SH-SY5Y (cell line): ENCODE measurements around the gene TBR1.

Experiments used
- GATA2 ChIP-seq: IDR thresholded peaks from 2 replicates; pipeline ENCODE4 v1.6.1; 2011; ENCODE audit warnings: mild to moderate bottlenecking, low read depth, low read length
- GATA3 ChIP-seq: IDR thresholded peaks from 2 replicates; pipeline ENCODE4 v1.6.1; 2011; ENCODE audit warnings: low read depth, mild to moderate bottlenecking, low read length, moderate library complexity

Gene TBR1

DNA sequence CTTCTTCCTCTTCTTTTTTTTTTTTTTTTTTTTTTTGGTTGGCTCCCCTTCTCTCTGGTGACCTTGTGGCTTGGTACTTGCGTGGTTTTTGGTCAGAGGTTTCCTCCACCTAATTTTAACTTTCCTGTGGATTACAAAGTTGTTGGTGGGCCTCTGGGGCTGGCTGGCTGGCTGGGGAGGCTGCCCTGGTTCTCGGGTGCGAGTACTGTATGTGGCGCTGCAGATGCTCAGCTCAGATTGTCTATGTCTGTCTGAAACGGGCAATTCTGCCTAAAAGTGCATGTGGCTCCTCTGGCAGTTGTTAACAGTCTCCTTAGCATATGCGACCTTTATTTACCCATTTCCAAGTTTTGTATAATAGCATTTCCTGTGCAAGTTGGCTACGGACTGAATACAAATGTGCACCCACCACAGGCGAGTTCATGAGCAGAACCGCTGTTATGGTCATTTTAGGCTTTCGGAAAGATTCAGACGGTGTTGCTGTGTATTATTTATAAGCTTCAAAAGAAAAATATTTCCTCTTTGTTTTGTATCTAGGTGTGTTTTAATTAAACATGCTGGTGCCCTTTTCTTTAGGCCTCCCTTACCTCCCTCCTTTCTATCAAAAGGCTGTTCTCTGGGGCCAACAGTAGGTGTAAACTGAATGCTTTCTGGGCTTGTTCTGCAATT is 4.4 kb downstream of the TBR1 start:
- TF ChIP-seq GATA3, result no peak
- no peak for TF ChIP-seq GATA2

DNA sequence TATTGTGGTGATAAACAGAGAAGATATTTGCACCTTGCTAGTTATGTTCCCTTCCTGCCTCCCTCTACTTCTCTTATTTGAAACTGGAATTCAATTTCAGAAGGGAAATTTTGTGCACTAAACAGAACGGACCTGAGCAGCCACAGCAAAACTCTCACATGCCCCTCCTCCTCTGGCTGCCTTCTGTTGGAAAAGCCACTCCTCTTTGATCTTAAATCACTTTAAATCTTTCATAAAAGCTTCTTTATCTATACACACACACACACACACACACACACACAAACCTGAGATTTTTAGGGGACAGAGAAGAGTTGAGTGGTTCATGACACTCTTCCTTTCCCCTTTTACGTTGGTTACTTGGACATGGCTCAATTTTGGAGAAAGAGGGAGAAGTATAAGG is 5.6 kb downstream of the TBR1 start:
- TF ChIP-seq GATA3 (no peak), GATA2 (no peak)

DNA sequence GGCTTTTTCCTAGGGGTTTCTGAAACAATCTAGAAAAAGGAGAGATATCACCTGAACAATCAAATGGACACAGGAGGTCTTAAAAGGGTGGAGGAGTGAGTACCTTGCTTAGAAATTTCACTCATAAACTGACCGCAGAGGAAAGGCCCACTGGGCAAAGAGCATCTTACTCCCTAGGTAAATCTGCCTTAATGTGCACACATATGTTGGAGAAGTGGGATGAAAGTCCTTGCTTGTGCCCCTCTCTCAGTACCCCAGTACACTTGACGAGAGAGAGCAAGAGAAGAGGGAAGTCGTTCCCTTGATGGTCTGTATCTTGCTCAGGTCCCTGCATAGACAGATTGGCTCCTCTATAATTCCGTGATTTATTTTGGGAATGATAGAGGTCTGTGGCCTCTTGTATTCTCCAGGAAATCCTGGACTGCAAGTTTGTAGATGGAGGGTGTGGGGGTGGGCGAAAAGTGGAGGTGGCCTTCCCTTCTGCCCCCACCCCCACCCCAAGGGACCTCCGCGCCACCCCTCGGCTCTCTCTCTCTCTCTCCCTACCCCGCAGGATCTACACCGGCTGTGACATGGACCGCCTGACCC is 6.8 kb downstream of the TBR1 start:
- no peak for TF ChIP-seq GATA3
- TF ChIP-seq GATA2, result no peak

DNA sequence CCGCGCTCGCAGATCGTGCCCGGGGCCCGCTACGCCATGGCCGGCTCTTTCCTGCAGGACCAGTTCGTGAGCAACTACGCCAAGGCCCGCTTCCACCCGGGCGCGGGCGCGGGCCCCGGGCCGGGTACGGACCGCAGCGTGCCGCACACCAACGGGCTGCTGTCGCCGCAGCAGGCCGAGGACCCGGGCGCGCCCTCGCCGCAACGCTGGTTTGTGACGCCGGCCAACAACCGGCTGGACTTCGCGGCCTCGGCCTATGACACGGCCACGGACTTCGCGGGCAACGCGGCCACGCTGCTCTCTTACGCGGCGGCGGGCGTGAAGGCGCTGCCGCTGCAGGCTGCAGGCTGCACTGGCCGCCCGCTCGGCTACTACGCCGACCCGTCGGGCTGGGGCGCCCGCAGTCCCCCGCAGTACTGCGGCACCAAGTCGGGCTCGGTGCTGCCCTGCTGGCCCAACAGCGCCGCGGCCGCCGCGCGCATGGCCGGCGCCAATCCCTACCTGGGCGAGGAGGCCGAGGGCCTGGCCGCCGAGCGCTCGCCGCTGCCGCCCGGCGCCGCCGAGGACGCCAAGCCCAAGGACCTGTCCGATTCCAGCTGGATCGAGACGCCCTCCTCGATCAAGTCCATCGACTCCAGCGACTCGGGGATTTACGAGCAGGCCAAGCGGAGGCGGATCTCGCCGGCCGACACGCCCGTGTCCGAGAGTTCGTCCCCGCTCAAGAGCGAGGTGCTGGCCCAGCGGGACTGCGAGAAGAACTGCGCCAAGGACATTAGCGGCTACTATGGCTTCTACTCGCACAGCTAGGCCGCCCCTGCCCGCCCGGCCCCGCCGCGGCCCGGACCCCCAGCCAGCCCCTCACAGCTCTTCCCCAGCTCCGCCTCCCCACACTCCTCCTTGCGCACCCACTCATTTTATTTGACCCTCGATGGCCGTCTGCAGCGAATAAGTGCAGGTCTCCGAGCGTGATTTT is 7.6 kb downstream of the TBR1 start:
- no peak for TF ChIP-seq GATA3

DNA sequence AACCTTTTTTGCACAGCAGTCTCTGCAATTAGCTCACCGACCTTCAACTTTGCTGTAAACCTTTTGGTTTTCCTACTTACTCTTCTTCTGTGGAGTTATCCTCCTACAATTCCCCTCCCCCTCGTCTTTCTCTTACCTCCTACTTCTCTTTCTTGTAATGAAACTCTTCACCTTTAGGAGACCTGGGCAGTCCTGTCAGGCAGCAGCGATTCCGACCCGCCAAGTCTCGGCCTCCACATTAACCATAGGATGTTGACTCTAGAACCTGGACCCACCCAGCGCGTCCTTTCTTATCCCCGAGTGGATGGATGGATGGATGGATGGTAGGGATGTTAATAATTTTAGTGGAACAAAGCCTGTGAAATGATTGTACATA is 8.3 kb downstream of the TBR1 start:
- no peak for TF ChIP-seq GATA2
- TF ChIP-seq GATA3, result no peak

DNA sequence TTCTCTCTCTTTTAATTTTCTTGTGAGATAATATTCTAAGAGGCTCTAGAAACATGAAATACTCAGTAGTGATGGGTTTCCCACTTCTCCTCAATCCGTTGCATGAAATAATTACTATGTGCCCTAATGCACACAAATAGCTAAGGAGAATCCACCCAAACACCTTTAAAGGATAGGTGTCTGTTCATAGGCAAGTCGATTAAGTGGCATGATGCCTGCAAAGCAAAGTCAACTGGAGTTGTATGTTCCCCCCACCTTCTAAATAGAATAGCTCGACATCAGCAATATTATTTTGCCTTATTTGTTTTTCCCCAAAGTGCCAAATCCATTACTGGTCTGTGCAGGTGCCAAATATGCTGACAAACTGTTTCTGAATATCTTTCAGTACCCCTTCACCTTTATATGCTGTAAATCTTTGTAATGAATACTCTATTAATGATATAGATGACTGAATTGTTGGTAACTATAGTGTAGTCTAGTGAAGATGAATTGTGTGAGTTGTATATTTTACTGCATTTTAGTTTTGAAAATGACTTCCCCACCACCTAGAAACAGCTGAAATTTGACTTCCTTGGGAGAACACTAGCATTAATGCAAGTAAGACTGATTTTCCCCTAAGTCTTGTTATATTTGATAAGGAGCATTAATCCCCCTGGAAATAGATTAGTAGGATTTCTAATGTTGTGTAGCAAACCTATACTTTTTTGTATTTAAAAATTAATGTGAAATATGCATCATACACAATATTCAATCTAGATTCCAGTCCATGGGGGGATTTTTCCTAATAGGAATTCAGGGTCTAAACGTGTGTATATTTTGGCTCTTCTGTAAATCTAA is 9.0 kb downstream of the TBR1 start:
- no peak for TF ChIP-seq GATA2

DNA sequence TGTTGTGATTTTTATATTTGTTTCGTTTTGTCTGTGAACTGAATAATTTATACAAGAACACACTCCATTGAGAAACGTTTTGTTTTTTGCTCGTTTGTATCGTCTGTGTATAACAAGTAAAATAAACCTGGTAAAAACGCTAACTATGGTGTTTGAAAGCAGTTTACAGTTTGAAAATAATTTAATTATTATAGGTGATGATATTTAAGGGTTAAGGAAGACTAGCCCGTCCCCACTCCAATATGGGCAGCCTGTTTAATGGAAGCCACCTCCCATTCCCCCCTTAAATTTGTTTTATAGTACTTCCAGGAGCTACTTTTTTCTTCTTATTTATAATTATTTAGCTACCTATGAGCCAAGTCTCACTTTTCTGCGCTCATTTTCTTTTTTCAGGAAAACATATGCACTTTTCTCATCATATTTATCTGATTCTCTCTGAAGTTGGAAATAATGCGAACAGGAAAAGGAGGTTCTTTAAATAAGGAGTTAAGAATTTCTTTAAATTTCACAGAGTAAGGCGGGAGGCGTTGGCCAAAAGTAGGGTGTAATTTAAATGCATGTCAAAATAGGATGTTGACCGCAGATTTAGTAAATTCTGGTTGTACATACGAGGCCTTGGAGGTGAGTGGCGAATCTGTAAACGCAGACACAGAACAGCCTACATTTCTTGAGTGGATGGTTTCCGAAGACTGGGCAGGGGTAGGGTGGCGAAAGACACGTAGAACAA is 9.8 kb downstream of the TBR1 start:
- no peak for TF ChIP-seq GATA2
- TF ChIP-seq GATA3, result no peak

DNA sequence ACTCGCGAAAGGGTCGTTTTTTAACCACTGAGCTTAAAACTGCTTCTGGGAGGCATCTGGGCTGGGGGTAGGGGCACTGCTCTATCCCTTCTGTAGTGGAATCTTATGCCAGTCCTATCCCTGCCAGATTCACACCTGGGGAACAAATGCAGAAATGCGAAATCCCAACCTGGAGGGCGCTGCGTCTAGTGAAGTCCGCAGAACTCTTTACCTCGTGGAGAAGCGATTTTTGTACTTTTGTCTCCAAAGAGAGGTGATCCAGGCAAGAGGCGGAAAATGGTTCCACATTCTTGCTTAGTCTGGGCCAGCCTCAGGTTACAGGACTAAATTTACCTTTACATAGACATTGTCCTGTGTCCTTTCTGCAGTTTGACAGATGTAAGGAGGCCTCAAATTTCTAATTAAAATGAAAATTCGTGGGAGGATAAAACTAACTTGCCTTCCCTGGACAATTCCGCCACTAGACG is 10.4 kb downstream of the TBR1 start:
- TF ChIP-seq GATA3 (no peak), GATA2 (no peak)

DNA sequence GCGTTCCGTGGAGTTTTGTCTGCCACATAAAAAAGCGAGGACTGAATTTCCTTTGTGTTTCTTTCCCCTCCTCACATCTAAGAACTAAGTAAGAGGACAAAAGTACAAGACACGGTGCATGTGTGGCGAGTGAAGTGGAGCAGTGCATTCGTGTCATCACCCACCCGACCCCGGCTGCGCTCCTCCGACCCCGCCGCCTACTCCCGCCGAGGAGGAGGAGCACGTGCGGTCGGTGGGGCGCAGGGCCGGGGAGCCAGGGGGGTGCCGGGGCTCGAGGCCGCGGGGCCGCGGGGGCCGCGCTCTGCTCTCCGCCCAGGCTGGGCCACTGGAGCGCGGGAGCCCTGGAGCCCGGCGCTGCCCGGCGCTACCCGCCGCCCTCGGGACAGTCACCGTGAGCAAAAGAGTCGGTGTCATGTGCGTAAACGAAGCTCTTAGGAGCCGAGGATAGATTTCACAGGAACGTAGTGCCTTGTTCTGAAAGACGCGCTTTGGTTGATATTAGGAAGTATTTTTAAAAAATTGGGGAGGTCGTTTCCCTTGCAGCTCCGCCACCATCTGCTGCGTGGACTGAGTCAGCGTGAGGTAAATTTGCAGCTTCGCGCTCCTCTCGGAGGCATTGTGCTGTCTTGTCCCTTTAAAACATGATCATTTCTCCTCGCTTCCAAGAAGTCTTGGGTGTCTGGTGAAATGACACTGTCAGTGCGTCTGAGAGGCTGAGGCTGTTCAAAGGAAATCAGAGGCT is 11.0 kb downstream of the TBR1 start:
- no peak for TF ChIP-seq GATA3
- no peak for TF ChIP-seq GATA2

DNA sequence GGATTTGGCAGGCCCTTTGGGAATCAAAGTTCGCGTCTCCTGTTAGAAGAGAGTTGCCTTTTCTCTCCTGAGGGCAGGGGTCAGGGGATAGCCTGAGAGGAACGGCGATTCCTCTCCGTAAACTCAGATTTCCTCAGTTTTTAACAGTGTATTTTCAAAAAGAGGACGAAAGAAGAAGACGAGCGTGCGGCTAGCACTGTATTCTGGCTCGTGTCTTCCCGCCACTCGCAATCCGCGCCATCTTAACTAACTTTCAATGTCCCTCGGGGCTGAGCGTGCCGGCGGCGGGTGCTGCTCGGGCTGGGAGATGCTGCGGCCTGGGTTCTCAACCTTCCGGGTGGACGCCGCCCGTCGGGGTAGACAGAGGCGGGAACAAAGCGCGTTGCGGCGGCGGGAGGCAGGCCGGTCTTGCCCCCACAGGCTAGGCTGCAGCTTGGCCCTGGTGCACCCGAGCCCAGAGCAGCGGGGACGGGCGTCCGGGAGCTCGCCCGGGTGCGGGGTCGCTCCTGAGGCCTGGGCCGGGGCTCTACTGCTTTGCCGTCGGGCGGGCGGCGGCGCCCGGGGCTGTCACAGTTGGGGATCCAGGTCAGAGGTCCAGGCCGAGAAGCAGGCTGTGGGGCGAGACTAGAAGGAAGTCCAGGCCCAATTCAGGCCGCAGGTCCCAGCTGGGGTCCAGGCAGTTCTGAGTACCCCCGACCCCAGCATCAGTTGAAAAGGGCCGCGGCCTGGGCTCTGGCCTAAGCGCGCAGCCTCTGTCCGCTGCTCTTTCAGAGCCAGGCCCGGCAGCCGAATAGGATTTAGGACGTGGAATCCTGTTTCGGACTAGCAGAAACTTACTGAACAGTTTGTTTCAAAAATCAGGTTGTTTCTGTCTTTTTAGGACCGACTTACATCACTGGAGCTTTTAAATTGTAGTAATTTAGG is 11.8 kb downstream of the TBR1 start:
- TF ChIP-seq GATA3 (no peak), GATA2 (no peak)

DNA sequence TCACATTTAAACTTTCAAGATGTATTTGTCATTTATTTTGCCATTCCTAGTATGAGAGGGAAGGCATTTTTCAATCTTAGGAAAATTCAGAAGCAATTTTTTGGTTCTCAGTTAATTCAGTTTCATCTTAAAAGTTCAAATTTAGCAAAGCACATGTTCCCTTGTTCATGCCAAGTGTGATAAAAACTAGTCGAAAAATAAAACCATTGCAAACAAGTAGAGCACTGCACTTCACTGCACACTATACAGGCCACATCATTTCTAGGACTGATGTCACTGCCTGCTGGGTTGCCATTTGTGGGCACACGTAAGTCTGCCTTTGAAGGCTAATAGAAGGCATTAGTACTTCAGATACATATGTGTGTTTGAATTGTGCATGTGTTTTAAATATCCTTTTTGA is 14.3 kb downstream of the TBR1 start:
- TF ChIP-seq GATA3 (no peak), GATA2 (no peak)

DNA sequence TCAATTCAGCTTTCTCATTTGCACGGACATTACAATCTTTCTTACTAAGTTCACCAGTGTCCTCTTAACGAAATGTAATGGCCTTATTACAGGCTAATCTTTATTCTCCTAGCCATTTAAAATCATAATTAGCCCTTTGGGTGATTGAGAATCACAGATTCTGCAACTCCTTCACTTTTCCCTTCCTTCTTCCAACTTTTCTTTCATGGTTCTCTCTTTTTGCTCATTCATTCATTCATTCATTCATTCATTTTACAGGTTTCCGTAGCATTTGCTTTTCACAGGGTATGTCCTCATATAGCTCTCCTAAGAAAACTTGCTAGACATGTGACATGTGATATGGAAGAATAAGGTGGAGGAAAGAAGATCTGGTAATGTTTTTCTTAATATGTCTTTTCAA is 16.0 kb downstream of the TBR1 start:
- TF ChIP-seq GATA3, result no peak
- no peak for TF ChIP-seq GATA2

DNA sequence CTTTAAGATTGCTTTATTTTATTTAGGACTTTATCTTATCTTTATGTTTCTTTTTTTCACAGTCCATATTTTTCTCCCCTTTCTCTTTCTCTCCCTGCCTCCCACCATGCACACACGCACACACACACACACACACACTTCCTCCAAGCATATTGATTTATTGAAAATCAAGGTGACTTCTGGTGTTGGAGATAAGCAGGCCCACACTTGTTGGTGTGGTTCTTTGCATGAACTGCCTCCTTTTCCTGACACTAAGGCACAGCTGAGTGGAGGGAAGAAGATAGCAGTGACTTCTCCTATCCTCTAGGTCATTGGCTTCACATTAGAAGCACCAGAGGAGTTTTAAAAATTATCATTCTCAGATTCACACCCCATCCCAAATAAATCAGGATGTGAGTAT is 18.0 kb downstream of the TBR1 start:
- TF ChIP-seq GATA3 (no peak), GATA2 (no peak)
